Measurements from ENCODE around the gene XYLT1.

The XYLT1 gene

DNA sequence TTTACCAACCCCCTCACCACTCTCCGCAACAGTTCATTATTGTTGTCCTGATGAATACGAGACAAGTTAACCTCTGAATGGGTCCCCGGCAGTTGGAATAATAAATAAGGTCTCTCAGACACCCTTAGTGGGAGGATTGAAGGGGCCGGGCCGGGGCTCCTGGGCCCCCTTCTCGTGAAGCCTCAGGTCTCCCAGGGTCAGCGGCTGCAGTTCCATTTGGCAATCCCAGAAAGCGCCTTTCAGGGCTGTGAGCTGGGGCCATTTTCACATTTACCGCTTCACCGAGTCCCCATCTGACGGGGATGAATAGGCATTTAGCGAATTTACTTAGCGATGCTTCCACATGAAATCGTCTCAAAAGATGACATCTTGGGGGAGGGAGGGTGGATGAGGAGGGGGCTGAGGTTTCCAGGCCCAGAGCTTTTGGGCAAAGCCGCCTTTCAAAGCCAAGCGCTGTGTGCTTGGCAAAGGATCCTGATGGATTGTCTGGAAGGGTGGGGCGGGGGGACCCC lies 309.8 kb downstream of the XYLT1 start:
- Histone ChIP-seq H3K27ac (ENCODE audit: low read depth, low read length) (no peak overlapping the region), H3K4me3 (ENCODE audit: low read length) (no peak overlapping the region), H3F3A (ENCODE audit: control insufficient read depth, insufficient read depth) (no peaks in the 10 kb centered on the region), H4K20me1 (ENCODE audit: control insufficient read depth, insufficient read depth, low read depth, low read length) (no peaks in the 10 kb centered on the region), H3K27me3 (ENCODE audit: control insufficient read depth, low read length) (no peaks in the 10 kb centered on the region), H3K4me2 (ENCODE audit: low read length) (no peak overlapping the region), H3K9me2 (replicated peaks; ENCODE audit: control insufficient read depth, low read length) (no peaks in the 10 kb centered on the region), H3K79me2 (ENCODE audit: control insufficient read depth, low read length) (no peaks in the 10 kb centered on the region), H3K4me1 (ENCODE audit: control insufficient read depth, low read length) (peaks cover 7% of the 10 kb centered on the region; the same call in 1 of the 2 replicates), H3K9me3 (ENCODE audit: control insufficient read depth, insufficient read depth, low read length) (no peaks in the 10 kb centered on the region), H3K36me3 (ENCODE audit: control insufficient read depth, low read length) (no peaks in the 10 kb centered on the region)
- TF ChIP-seq EZH2phosphoT487 (IDR thresholded peaks at IDR 0.05; ENCODE audit: borderline replicate concordance, low read length): no peak
- TF ChIP-seq, protein P1, sequence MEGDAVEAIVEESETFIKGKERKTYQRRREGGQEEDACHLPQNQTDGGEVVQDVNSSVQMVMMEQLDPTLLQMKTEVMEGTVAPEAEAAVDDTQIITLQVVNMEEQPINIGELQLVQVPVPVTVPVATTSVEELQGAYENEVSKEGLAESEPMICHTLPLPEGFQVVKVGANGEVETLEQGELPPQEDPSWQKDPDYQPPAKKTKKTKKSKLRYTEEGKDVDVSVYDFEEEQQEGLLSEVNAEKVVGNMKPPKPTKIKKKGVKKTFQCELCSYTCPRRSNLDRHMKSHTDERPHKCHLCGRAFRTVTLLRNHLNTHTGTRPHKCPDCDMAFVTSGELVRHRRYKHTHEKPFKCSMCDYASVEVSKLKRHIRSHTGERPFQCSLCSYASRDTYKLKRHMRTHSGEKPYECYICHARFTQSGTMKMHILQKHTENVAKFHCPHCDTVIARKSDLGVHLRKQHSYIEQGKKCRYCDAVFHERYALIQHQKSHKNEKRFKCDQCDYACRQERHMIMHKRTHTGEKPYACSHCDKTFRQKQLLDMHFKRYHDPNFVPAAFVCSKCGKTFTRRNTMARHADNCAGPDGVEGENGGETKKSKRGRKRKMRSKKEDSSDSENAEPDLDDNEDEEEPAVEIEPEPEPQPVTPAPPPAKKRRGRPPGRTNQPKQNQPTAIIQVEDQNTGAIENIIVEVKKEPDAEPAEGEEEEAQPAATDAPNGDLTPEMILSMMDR (IDR thresholded peaks at IDR 0.05; ENCODE audit: low read depth, low read length, poor library complexity, severe bottlenecking): no peak

DNA sequence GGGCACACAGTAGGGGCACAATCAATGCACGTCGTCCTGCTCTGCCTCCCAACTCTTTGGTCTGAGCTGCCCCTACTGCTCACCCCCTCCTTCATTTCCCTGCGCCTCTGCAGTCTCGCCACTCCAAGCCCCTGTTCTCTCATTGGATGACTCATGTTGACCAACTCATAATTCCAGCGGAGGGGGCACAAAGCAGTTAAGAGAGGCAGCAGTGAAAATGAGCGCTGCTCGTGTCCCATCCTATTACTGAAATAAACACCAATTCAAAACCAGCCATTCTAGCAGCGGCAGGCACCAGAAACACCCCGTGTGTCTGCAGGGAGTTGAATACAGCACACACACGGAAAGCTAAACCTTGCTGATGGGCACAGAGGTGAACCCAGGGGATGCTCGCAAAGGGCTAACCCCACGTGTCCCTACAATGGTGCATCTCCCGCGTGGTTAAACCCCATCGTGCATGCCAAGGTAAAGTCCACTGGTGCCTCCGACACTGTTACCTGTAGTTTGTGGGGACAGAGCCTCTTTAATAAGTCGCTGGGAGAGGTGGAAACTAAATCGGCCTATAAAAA lies 310.4 kb downstream of the XYLT1 start:
- Histone ChIP-seq H3K27me3 (ENCODE audit: control insufficient read depth, low read length) (no peaks in the 10 kb centered on the region), H3K4me1 (ENCODE audit: control insufficient read depth, low read length) (peaks cover 7% of the 10 kb centered on the region; the same call in 1 of the 2 replicates), H3K27ac (ENCODE audit: low read depth, low read length) (no peak overlapping the region), H3K4me2 (ENCODE audit: low read length) (no peak overlapping the region), H3K9me2 (replicated peaks; ENCODE audit: control insufficient read depth, low read length) (no peaks in the 10 kb centered on the region), H4K20me1 (ENCODE audit: control insufficient read depth, insufficient read depth, low read depth, low read length) (no peaks in the 10 kb centered on the region), H3F3A (ENCODE audit: control insufficient read depth, insufficient read depth) (no peaks in the 10 kb centered on the region), H3K4me3 (ENCODE audit: low read length) (no peak overlapping the region), H3K79me2 (ENCODE audit: control insufficient read depth, low read length) (no peaks in the 10 kb centered on the region), H3K36me3 (ENCODE audit: control insufficient read depth, low read length) (no peaks in the 10 kb centered on the region), H3K9me3 (ENCODE audit: control insufficient read depth, insufficient read depth, low read length) (no peaks in the 10 kb centered on the region)
- TF ChIP-seq EZH2phosphoT487 (IDR thresholded peaks at IDR 0.05; ENCODE audit: borderline replicate concordance, low read length): no peak
- TF ChIP-seq, protein P1 (IDR thresholded peaks at IDR 0.05; ENCODE audit: low read depth, low read length, poor library complexity, severe bottlenecking): no peak

DNA sequence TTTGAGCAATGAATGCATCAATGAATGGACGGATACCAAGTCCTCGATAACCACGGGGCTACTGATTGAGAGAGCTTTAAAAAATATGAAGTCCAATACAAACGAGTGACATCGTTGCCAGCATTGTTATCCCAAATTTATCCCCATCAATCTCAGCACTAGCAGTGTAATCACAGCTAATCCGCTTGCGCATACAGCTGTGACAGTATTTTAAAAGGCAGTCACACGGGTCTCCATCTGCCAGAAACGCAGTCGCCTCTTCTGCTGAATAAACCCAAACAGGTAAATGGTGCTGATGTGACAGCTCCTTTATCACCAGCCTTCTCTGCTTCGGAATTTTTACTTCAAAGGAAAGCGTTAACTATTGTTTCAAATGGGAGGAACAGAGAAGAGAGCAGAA lies 311.1 kb downstream of the XYLT1 start:
- H3K9me3 ChIP-seq (ENCODE audit: control insufficient read depth, insufficient read depth, low read length): no peaks in the 10 kb centered on the region
- no peaks in the 10 kb centered on the region for H4K20me1 ChIP-seq (ENCODE audit: control insufficient read depth, insufficient read depth, low read depth, low read length)
- H3K9me2 ChIP-seq (replicated peaks; ENCODE audit: control insufficient read depth, low read length): no peaks in the 10 kb centered on the region
- no peaks in the 10 kb centered on the region for H3F3A ChIP-seq (ENCODE audit: control insufficient read depth, insufficient read depth)
- H3K36me3 ChIP-seq (ENCODE audit: control insufficient read depth, low read length): no peaks in the 10 kb centered on the region
- H3K4me2 ChIP-seq (ENCODE audit: low read length): no peak overlapping the region
- H3K4me3 ChIP-seq (ENCODE audit: low read length): no peak overlapping the region
- TF ChIP-seq EZH2phosphoT487 (IDR thresholded peaks at IDR 0.05; ENCODE audit: borderline replicate concordance, low read length): no peak
- TF ChIP-seq, protein P1 (IDR thresholded peaks at IDR 0.05; ENCODE audit: low read depth, low read length, poor library complexity, severe bottlenecking): no peak
- no peak overlapping the region for H3K27ac ChIP-seq (ENCODE audit: low read depth, low read length)
- peaks cover 6% of the 10 kb centered on the region; the same call in 1 of the 2 replicates for H3K4me1 ChIP-seq (ENCODE audit: control insufficient read depth, low read length)
- no peaks in the 10 kb centered on the region for H3K27me3 ChIP-seq (ENCODE audit: control insufficient read depth, low read length)
- H3K79me2 ChIP-seq (ENCODE audit: control insufficient read depth, low read length): no peaks in the 10 kb centered on the region

Data from DOHH2 (cell line).